Nephron (organoid): ENCODE data around the gene WRNIP1.

ENCODE experiments used
- H3K27ac Mint-ChIP-seq, 3 experiments: 2 replicates each; pipeline ENCODE4 v1.8.0; 2020; ENCODE audit warnings: mixed read lengths in 3 of 3, mild to moderate bottlenecking in 2 of 3, moderate library complexity in 1 of 3
- H3K27me3 Mint-ChIP-seq: 2 replicates; pipeline ENCODE4 v1.8.0; 2021; ENCODE audit warnings: low read depth, mild to moderate bottlenecking, moderate library complexity, mixed read lengths
- H3K36me3 Mint-ChIP-seq: 2 replicates; pipeline ENCODE4 v1.8.0; 2020; ENCODE audit warnings: low read depth, mixed read lengths
- H3K4me1 Mint-ChIP-seq: 2 replicates; pipeline ENCODE4 v1.8.0; 2020; ENCODE audit warnings: mixed read lengths
- H3K4me3 Mint-ChIP-seq, 3 experiments: 2 replicates each; pipeline ENCODE4 v1.8.0; 2020; ENCODE audit warnings: mild to moderate bottlenecking in 3 of 3, mixed read lengths in 3 of 3, moderate library complexity in 2 of 3
- H3K9me3 Mint-ChIP-seq: 2 replicates; pipeline ENCODE4 v1.8.0; 2020; ENCODE audit warnings: mixed read lengths
- CTCF ChIP-seq, 3 experiments: fragments of 200-600 bp; sonication (generic); IDR thresholded peaks; one replicate each; pipeline ENCODE4 v1.5.0; 2021; ENCODE audit warnings: antibody characterized with exemption in 3 of 3; ENCODE audit not compliant: unreplicated experiment in 3 of 3

WRNIP1 gene

GRCh38 chr6:2784930-2785329, 19.7 kb downstream of the WRNIP1 start:
- Mint-ChIP-seq H3K4me3 (peak overlapping the region in 2 of 3 experiments; percentile 75 to 78), H3K27me3 (peaks cover 3% of the 10 kb centered on the region), H3K27ac (no peak overlapping the region), H3K4me1 (peaks cover 68% of the 10 kb centered on the region), H3K9me3 (no peaks in the 10 kb centered on the region), H3K36me3 (peaks cover 50% of the 10 kb centered on the region)
- TF ChIP-seq CTCF (IDR thresholded peaks at IDR 0.05; ENCODE audit: unreplicated experiment in 3 of 3) = no peak

GRCh38 chr6:2786269-2786668, 21.1 kb downstream of the WRNIP1 start:
- Mint-ChIP-seq H3K4me3 (peak overlapping the region in 2 of 3 experiments; percentile 31 to 60), H3K9me3 (no peaks in the 10 kb centered on the region), H3K36me3 (peaks cover 37% of the 10 kb centered on the region), H3K27me3 (peaks cover 3% of the 10 kb centered on the region), H3K4me1 (peaks cover 63% of the 10 kb centered on the region), H3K27ac (no peak overlapping the region)
- no peak for TF ChIP-seq CTCF (IDR thresholded peaks at IDR 0.05; ENCODE audit: unreplicated experiment in 3 of 3)

GRCh38 chr6:2790588-2791449, 25.6 kb downstream of the WRNIP1 start:
- TF ChIP-seq CTCF (IDR thresholded peaks at IDR 0.05; ENCODE audit: unreplicated experiment in 3 of 3) = peak; percentile 59 to 79 (median 69)
- Mint-ChIP-seq H3K4me1 (peaks cover 51% of the 10 kb centered on the region), H3K4me3 (no peak overlapping the region), H3K27me3 (peaks cover 3% of the 10 kb centered on the region), H3K36me3 (peaks cover 23% of the 10 kb centered on the region), H3K27ac (peak overlapping the region; percentile 31 to 48 (median 36)), H3K9me3 (no peaks in the 10 kb centered on the region)

GRCh38 chr6:2791450-2791974, 26.3 kb downstream of the WRNIP1 start:
- no peak for TF ChIP-seq CTCF (IDR thresholded peaks at IDR 0.05; ENCODE audit: unreplicated experiment in 3 of 3)
- peaks cover 17% of the 10 kb centered on the region for H3K36me3 Mint-ChIP-seq
- H3K4me1 Mint-ChIP-seq = peaks cover 46% of the 10 kb centered on the region
- peak overlapping the region in 2 of 3 experiments; percentile 36 to 48 for H3K27ac Mint-ChIP-seq
- H3K9me3 Mint-ChIP-seq = no peaks in the 10 kb centered on the region
- no peak overlapping the region for H3K4me3 Mint-ChIP-seq
- H3K27me3 Mint-ChIP-seq = peaks cover 3% of the 10 kb centered on the region

- H3K27ac Mint-ChIP-seq = peak overlapping the region in 1 of 3 experiments; percentile 63
- H3K27me3 Mint-ChIP-seq = no peaks in the 10 kb centered on the region
- H3K4me1 Mint-ChIP-seq = peaks cover 49% of the 10 kb centered on the region
- peaks cover 13% of the 10 kb centered on the region for H3K36me3 Mint-ChIP-seq
- H3K4me3 Mint-ChIP-seq = no peak overlapping the region
- H3K9me3 Mint-ChIP-seq = no peaks in the 10 kb centered on the region
- TF ChIP-seq CTCF (IDR thresholded peaks at IDR 0.05; ENCODE audit: unreplicated experiment in 3 of 3) = no peak
Measured at GRCh38 chr6:2792330-2793110, 27.3 kb downstream of the WRNIP1 start.
